PC-3 (cell line): Measurements from ENCODE around the gene SORL1-AS1.

Experiments used
- EZH2phosphoT487 ChIP-seq: fragments of 300-600 bp; sonication (generic); IDR thresholded peaks from 2 replicates; pipeline ENCODE4 v1.6.1; 2018; ENCODE audit warnings: mild to moderate bottlenecking, antibody characterized with exemption, low read length, borderline replicate concordance
- TF ChIP-seq, protein P1 (sequence below): fragments of 300-600 bp; sonication (generic); conservative IDR thresholded peaks from 2 replicates; pipeline ENCODE4 v1.5.1; 2017; ENCODE audit warnings: antibody characterized with exemption, low read depth, mild to moderate bottlenecking, low read length

DNA sequence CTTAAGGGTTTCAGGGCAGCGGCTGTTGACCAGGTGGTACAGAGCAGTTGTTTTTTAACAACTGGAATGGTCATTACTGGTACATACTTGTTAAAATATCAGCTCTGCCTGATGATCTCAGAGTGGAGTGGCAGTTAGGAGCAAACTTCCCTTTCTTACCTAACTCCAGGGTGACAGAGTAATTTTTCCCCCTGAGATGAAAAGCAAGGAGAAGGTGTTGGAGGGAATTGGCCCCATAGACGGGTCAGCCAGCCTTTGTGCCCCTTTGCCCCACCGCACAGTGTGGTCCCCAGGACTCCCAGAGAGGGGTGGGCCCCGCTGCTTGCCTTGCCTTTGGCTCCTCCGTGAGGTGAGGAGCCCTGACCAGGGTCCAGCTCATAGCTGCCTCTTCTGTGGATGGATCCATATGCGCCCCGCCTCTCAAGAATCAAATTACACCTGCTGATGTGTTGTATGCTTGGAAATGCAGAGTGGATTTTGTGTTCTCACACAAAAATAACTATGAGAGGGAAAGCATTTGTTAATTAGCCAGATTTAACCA, 27.0 kb upstream of the SORL1-AS1 start:
- TF ChIP-seq EZH2phosphoT487: no peak
- TF ChIP-seq, protein P1, sequence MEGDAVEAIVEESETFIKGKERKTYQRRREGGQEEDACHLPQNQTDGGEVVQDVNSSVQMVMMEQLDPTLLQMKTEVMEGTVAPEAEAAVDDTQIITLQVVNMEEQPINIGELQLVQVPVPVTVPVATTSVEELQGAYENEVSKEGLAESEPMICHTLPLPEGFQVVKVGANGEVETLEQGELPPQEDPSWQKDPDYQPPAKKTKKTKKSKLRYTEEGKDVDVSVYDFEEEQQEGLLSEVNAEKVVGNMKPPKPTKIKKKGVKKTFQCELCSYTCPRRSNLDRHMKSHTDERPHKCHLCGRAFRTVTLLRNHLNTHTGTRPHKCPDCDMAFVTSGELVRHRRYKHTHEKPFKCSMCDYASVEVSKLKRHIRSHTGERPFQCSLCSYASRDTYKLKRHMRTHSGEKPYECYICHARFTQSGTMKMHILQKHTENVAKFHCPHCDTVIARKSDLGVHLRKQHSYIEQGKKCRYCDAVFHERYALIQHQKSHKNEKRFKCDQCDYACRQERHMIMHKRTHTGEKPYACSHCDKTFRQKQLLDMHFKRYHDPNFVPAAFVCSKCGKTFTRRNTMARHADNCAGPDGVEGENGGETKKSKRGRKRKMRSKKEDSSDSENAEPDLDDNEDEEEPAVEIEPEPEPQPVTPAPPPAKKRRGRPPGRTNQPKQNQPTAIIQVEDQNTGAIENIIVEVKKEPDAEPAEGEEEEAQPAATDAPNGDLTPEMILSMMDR: no peak
